HepG2 (cell line): Measurements from ENCODE around the gene PRRT2. TPM values are rescaled to one million over a fixed set of nuclear protein-coding genes. Genes with fewer than 3 reads are reported as not detected.

Experiments
- BORCS8-MEF2B ChIP-seq: sonication (generic); formaldehyde crosslinking; IDR thresholded peaks from 2 replicates; pipeline ENCODE4 v1.8.0; 2022; ENCODE audit warnings: mild to moderate bottlenecking, missing genetic modification reagents
- CENPX ChIP-seq: sonication (generic); formaldehyde crosslinking; IDR thresholded peaks from 2 replicates; pipeline ENCODE4 v1.9.0; 2021; ENCODE audit warnings: mild to moderate bottlenecking, missing genetic modification reagents, moderate library complexity
- ETV5 ChIP-seq: IDR thresholded peaks from 2 replicates; pipeline ENCODE4 v1.6.1; 2018; ENCODE audit warnings: missing biosample characterization, missing genetic modification reagents, inconsistent platforms, borderline replicate concordance
- GATA4 ChIP-seq: sonication (generic); IDR thresholded peaks from 2 replicates; pipeline ENCODE4 v1.6.1; 2016; ENCODE audit warnings: antibody characterized with exemption, low read depth, borderline replicate concordance
- HOXA9 ChIP-seq: sonication (generic); formaldehyde crosslinking; IDR thresholded peaks from 2 replicates; pipeline ENCODE4 v1.8.1; 2022; ENCODE audit warnings: missing genetic modification reagents, mild to moderate bottlenecking, moderate library complexity, borderline replicate concordance
- NBN ChIP-seq: fragments of 450-650 bp; conservative IDR thresholded peaks from 2 replicates; pipeline ENCODE4 v1.6.1; 2017
- POGZ ChIP-seq: sonication (generic); formaldehyde crosslinking; IDR thresholded peaks from 2 replicates; pipeline ENCODE4 v1.4.0; 2020; ENCODE audit warnings: mild to moderate bottlenecking, missing genetic modification reagents
- PPARG ChIP-seq: conservative IDR thresholded peaks from 2 replicates; pipeline ENCODE4 v1.6.1; 2016; ENCODE audit warnings: missing biosample characterization, missing genetic modification reagents
- RARA ChIP-seq: IDR thresholded peaks from 2 replicates; pipeline ENCODE4 v1.6.1; 2016; ENCODE audit warnings: missing genetic modification reagents, missing compliant biosample characterization
- RORA ChIP-seq: sonication (generic); formaldehyde crosslinking; IDR thresholded peaks from 2 replicates; pipeline ENCODE4 v1.5.0; 2020; ENCODE audit warnings: mild to moderate bottlenecking, missing genetic modification reagents, moderate library complexity
- SALL1 ChIP-seq: sonication (generic); formaldehyde crosslinking; IDR thresholded peaks from 2 replicates; pipeline ENCODE4 v1.8.0; 2022; ENCODE audit warnings: mild to moderate bottlenecking, missing genetic modification reagents
- SATB2 ChIP-seq: sonication (generic); formaldehyde crosslinking; IDR thresholded peaks from 2 replicates; pipeline ENCODE4 v1.5.0; 2020; ENCODE audit warnings: missing genetic modification reagents
- ZNF792 ChIP-seq: IDR thresholded peaks from 2 replicates; pipeline ENCODE4 v1.6.1; 2016
- polyA plus RNA-seq, 8 experiments: library from polyadenylated mRNA; depleted of rRNA in 3 of 8; stranded (reverse) in 7 of 8; unstranded in 1 of 8; fragments of >200 nt; fragmentation: Illumina TruSeq in 4 of 8; extraction: Trizol in 4 of 8; gene quantifications; 2 replicates each; pipeline versions ENCODE4 v1.2.1 to v1.2.3, GENCODE V29; 2011 to 2016; ENCODE audit warnings: low read depth in 4 of 8, missing spikeins in 1 of 8, mixed read lengths in 1 of 8; ENCODE audit not compliant: insufficient read depth in 1 of 8
- total RNA-seq, 5 experiments: library from RNA; depleted of rRNA; stranded (reverse); fragments of >200 nt; fragmentation: Illumina TruSeq; extraction: Trizol; gene quantifications; 2 replicates each; pipeline ENCODE4 v1.2.3, GENCODE V29; 2016; ENCODE audit warnings: low read depth in 1 of 5
- TF ChIP-seq, protein P1 (sequence below): sonication (generic); formaldehyde crosslinking; IDR thresholded peaks from 2 replicates; pipeline ENCODE4 v1.5.0; 2020; ENCODE audit warnings: mild to moderate bottlenecking, missing genetic modification reagents, borderline replicate concordance
- TF ChIP-seq, protein P2 (sequence below): sonication (generic); formaldehyde crosslinking; IDR thresholded peaks from 2 replicates; pipeline ENCODE4 v1.4.0; 2020; ENCODE audit warnings: missing genetic modification reagents
- TF ChIP-seq, protein P3 (sequence below): sonication (generic); formaldehyde crosslinking; IDR thresholded peaks from 2 replicates; pipeline ENCODE4 v1.4.0; 2020; ENCODE audit warnings: missing genetic modification reagents
- TF ChIP-seq, protein P4 (sequence below): sonication (generic); formaldehyde crosslinking; IDR thresholded peaks from 2 replicates; pipeline ENCODE4 v1.4.0; 2020; ENCODE audit warnings: missing genetic modification reagents

The PRRT2 gene
- total and polyA plus RNA-seq, 2 of the 13 experiments (the other 11 are each of a cell fraction or from before 2014, with no cell fraction given), result 0.51 to 1.1 TPM

DNA sequence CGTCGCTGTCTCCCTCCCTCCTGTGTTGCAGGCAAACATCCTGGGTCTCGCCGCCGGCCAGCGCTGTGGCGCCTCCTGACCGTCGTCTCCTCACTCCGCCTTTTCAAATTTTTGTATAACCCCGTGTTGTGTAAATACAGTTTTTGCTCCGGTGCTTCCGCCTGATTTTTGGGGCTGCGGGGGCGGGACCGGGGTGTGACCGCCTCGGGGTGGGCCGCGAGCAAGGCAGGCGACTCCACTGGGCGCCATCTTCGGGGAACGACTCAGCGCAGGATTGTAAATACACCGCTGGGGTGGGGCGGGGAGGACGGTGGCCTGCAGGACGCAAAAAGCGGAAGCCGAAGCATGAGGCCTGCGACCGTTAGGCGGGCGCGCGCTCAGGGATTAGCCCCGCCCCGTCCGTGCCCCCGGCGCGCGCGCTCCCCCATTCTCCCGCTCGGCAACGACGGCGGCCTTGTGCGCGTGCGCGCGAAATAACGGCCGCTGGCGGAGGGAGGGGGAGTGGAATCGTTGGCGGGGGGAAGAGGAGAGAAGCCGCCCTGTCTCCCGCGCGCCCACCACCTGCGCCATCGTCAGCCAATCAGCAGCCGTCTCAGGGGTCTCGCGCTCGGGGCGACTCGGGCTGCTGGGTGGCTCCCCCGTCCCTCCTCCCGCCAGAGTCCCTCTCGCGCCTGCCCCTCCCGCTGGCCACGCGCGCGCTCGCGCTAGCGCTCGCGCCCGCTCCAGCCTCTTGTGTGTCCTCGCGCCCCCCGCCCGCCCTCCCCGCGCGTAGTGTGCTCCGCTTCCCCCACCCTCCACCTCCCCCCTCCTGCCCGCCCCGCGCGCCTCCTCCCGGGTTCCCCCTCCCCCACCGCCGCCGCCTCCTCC lies 6.5 kb upstream of the PRRT2 start (continued):
- TF ChIP-seq RARA (CRISPR knock-in tag), result 0 out of 2 replicates have a peak, but pooled peaks have one; percentile 41
- TF ChIP-seq, protein P1, sequence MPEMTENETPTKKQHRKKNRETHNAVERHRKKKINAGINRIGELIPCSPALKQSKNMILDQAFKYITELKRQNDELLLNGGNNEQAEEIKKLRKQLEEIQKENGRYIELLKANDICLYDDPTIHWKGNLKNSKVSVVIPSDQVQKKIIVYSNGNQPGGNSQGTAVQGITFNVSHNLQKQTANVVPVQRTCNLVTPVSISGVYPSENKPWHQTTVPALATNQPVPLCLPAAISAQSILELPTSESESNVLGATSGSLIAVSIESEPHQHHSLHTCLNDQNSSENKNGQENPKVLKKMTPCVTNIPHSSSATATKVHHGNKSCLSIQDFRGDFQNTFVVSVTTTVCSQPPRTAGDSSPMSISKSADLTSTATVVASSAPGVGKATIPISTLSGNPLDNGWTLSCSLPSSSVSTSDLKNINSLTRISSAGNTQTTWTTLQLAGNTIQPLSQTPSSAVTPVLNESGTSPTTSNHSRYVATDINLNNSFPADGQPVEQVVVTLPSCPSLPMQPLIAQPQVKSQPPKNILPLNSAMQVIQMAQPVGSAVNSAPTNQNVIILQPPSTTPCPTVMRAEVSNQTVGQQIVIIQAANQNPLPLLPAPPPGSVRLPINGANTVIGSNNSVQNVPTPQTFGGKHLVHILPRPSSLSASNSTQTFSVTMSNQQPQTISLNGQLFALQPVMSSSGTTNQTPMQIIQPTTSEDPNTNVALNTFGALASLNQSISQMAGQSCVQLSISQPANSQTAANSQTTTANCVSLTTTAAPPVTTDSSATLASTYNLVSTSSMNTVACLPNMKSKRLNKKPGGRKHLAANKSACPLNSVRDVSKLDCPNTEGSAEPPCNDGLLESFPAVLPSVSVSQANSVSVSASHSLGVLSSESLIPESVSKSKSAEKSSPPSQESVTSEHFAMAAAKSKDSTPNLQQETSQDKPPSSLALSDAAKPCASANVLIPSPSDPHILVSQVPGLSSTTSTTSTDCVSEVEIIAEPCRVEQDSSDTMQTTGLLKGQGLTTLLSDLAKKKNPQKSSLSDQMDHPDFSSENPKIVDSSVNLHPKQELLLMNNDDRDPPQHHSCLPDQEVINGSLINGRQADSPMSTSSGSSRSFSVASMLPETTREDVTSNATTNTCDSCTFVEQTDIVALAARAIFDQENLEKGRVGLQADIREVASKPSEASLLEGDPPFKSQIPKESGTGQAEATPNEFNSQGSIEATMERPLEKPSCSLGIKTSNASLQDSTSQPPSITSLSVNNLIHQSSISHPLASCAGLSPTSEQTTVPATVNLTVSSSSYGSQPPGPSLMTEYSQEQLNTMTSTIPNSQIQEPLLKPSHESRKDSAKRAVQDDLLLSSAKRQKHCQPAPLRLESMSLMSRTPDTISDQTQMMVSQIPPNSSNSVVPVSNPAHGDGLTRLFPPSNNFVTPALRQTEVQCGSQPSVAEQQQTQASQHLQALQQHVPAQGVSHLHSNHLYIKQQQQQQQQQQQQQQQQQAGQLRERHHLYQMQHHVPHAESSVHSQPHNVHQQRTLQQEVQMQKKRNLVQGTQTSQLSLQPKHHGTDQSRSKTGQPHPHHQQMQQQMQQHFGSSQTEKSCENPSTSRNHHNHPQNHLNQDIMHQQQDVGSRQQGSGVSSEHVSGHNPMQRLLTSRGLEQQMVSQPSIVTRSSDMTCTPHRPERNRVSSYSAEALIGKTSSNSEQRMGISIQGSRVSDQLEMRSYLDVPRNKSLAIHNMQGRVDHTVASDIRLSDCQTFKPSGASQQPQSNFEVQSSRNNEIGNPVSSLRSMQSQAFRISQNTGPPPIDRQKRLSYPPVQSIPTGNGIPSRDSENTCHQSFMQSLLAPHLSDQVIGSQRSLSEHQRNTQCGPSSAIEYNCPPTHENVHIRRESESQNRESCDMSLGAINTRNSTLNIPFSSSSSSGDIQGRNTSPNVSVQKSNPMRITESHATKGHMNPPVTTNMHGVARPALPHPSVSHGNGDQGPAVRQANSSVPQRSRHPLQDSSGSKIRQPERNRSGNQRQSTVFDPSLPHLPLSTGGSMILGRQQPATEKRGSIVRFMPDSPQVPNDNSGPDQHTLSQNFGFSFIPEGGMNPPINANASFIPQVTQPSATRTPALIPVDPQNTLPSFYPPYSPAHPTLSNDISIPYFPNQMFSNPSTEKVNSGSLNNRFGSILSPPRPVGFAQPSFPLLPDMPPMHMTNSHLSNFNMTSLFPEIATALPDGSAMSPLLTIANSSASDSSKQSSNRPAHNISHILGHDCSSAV, result peak; percentile 94; the same call in 1 of the 2 replicates
- TF ChIP-seq NBN, result no peak
- TF ChIP-seq, protein P2, sequence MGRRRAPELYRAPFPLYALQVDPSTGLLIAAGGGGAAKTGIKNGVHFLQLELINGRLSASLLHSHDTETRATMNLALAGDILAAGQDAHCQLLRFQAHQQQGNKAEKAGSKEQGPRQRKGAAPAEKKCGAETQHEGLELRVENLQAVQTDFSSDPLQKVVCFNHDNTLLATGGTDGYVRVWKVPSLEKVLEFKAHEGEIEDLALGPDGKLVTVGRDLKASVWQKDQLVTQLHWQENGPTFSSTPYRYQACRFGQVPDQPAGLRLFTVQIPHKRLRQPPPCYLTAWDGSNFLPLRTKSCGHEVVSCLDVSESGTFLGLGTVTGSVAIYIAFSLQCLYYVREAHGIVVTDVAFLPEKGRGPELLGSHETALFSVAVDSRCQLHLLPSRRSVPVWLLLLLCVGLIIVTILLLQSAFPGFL (CRISPR knock-in tag), result no peak
- TF ChIP-seq SALL1, result peak; percentile 84
- TF ChIP-seq SATB2 (CRISPR knock-in tag), result peak; percentile 36; the same call in 1 of the 2 replicates
- 0 out of 2 replicates have a peak, but pooled peaks have one; percentile 74 for TF ChIP-seq PPARG (CRISPR knock-in tag)
- TF ChIP-seq ETV5 (CRISPR knock-in tag), result peak; percentile 81
- peak; percentile 94 for TF ChIP-seq POGZ
- TF ChIP-seq CENPX (CRISPR knock-in tag), result no peak
- peak; percentile 10; the same call in 1 of the 2 replicates for TF ChIP-seq GATA4
- TF ChIP-seq HOXA9 (CRISPR knock-in tag), result peak; percentile 90; the same call in 1 of the 2 replicates
- TF ChIP-seq, protein P3, sequence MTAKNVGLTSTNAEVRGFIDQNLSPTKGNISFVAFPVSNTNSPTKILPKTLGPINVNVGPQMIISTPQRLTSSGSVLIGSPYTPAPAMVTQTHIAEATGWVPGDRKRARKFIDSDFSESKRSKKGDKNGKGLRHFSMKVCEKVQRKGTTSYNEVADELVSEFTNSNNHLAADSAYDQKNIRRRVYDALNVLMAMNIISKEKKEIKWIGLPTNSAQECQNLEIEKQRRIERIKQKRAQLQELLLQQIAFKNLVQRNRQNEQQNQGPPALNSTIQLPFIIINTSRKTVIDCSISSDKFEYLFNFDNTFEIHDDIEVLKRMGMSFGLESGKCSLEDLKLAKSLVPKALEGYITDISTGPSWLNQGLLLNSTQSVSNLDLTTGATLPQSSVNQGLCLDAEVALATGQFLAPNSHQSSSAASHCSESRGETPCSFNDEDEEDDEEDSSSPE (CRISPR knock-in tag), result peak; percentile 97
- TF ChIP-seq BORCS8-MEF2B (CRISPR knock-in tag), result peak; percentile 96
- TF ChIP-seq RORA (CRISPR knock-in tag), result no peak
- TF ChIP-seq, protein P4, sequence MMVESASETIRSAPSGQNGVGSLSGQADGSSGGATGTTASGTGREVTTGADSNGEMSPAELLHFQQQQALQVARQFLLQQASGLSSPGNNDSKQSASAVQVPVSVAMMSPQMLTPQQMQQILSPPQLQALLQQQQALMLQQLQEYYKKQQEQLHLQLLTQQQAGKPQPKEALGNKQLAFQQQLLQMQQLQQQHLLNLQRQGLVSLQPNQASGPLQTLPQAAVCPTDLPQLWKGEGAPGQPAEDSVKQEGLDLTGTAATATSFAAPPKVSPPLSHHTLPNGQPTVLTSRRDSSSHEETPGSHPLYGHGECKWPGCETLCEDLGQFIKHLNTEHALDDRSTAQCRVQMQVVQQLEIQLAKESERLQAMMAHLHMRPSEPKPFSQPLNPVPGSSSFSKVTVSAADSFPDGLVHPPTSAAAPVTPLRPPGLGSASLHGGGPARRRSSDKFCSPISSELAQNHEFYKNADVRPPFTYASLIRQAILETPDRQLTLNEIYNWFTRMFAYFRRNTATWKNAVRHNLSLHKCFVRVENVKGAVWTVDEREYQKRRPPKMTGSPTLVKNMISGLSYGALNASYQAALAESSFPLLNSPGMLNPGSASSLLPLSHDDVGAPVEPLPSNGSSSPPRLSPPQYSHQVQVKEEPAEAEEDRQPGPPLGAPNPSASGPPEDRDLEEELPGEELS, result peak; percentile 84
- peak; percentile 98 for TF ChIP-seq ZNF792 (CRISPR knock-in tag)
